Spleen (tissue), 7 donors: Measurements from ENCODE around the gene PVALEF.

Experiments
- POLR2A ChIP-seq, 3 donors: fragments of 450-650 bp; IDR thresholded peaks; one replicate each; pipeline ENCODE4 v1.5.1; 2017; ENCODE audit warnings: antibody characterized with exemption in 3 of 3, mild to moderate bottlenecking in 1 of 3
- TF ChIP-seq, protein P1 (sequence below), 11 experiments: fragments of 200-600 bp in 7 of 11; fragments of 450-650 bp in 4 of 11; sonication (generic) in 4 of 11; IDR thresholded peaks in 8 of 11; conservative IDR thresholded peaks in 3 of 11; 1 replicate in 7 of 11; 2 replicates in 4 of 11; pipeline versions ENCODE4 v1.4.0 to v1.8.0; 2016 to 2021; ENCODE audit warnings: antibody characterized with exemption in 11 of 11, inconsistent platforms in 4 of 11, mild to moderate bottlenecking in 1 of 11
- donor health status: DM: no; HTN: no; CAD: no; lungs with moderate emphysema.
- donor health status: DM: no; HTN: no; CAD: no.
- donor health status: DM: no; HTN: no; CAD: no.

DNA sequence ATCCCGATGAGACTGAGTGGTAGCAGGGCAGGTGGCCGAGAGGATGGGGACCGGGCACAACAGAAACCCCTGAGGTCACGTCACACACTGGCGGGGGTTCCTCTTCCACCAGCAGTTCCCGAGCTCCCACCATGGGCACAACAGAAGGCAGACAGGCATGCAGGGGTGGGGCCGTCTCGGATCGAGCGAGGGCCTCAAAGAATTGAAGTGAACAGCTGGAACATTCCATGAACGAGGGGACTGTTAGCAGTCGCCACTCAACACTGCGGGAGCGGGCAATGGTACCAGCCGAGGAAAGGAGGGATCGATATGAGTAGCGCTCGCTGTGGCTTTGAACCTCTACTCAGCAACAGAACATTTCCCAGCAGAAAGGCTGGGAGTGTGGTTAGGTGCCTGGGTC, 52.2 kb downstream of the PVALEF start:
- TF ChIP-seq, protein P1, sequence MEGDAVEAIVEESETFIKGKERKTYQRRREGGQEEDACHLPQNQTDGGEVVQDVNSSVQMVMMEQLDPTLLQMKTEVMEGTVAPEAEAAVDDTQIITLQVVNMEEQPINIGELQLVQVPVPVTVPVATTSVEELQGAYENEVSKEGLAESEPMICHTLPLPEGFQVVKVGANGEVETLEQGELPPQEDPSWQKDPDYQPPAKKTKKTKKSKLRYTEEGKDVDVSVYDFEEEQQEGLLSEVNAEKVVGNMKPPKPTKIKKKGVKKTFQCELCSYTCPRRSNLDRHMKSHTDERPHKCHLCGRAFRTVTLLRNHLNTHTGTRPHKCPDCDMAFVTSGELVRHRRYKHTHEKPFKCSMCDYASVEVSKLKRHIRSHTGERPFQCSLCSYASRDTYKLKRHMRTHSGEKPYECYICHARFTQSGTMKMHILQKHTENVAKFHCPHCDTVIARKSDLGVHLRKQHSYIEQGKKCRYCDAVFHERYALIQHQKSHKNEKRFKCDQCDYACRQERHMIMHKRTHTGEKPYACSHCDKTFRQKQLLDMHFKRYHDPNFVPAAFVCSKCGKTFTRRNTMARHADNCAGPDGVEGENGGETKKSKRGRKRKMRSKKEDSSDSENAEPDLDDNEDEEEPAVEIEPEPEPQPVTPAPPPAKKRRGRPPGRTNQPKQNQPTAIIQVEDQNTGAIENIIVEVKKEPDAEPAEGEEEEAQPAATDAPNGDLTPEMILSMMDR (IDR thresholded peaks at IDR 0.05 in 8 of 11, conservative IDR thresholded peaks at IDR 0.05 in 3 of 11) = no peak
- TF ChIP-seq POLR2A (IDR thresholded peaks at IDR 0.05) = no peak
